SIG-M5 treated with dmso at 0.1 percent for 504 hours (cell line): ENCODE results near the gene SLC7A6.
"Not testable (repeated sequence)": the region's sequence is repeated elsewhere in the genome, so short reads cannot be mapped to it uniquely, and the experiment has no call there.

Experiments used
- DNase-seq: peaks from one replicate; lab custom pipeline; 2025; ENCODE audit not compliant: unreplicated experiment; lab: John Stamatoyannopoulos, UW

The SLC7A6 gene

GRCh38 chr16:68281368-68282063, 17.2 kb downstream of the SLC7A6 start:
- no peak for DNase-seq

GRCh38 chr16:68282064-68282452, 17.7 kb downstream of the SLC7A6 start:
- no peak for DNase-seq

GRCh38 chr16:68283346-68283745, 19.0 kb downstream of the SLC7A6 start:
- DNase-seq: peak; percentile 13

GRCh38 chr16:68283801-68284598, 19.7 kb downstream of the SLC7A6 start:
- DNase-seq: no peak

- DNase-seq: peak; percentile 63
Observed at GRCh38 chr16:68284847-68285246, 20.5 kb downstream of the SLC7A6 start.

- DNase-seq: no peak
Observed at GRCh38 chr16:68285683-68286082, 21.4 kb downstream of the SLC7A6 start.

DNA sequence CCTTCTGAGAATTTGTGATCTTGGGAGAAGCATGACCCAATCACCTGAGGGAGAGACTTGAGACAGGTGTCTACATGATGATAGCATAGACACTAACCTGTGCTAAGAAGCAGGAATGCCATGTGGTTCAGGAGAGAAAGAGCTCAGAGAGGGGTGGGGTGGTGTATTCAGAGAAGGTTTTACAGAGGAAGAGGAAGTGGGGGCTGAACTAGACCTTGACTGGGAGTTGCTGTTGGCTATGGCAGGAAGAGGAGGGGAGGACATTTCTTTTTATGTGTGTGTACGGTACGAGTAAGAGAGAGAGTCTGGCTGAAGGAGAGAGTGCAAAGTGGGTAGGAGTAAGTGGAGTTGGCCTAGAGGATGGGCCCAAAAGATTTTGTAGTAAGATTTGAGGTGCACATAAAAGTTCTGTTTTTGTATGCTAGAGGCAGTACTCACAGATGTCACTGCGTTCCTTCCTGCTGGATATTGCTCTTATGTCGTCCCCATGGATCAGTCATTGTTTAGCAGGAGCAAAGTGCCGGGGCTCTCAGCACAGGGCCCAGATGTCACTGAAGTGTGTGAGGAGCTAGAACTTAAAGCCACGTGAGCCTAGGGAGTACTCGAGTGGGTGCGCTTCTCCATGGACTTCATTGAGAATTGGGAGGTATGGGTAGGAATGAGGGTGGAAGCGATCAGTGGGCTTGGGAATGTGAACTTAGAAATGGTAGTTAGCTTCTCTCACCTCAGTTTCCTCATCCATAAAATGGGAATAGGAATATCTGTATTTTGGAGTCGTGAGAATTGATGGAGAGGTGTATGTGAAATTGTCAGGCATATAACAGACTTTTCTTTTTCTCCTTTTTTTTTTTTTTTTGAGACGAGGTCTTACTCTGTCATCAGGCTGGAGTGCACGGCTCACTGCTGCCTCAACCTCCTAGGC, 22.1 kb downstream of the SLC7A6 start:
- DNase-seq: peak; percentile 71

DNA sequence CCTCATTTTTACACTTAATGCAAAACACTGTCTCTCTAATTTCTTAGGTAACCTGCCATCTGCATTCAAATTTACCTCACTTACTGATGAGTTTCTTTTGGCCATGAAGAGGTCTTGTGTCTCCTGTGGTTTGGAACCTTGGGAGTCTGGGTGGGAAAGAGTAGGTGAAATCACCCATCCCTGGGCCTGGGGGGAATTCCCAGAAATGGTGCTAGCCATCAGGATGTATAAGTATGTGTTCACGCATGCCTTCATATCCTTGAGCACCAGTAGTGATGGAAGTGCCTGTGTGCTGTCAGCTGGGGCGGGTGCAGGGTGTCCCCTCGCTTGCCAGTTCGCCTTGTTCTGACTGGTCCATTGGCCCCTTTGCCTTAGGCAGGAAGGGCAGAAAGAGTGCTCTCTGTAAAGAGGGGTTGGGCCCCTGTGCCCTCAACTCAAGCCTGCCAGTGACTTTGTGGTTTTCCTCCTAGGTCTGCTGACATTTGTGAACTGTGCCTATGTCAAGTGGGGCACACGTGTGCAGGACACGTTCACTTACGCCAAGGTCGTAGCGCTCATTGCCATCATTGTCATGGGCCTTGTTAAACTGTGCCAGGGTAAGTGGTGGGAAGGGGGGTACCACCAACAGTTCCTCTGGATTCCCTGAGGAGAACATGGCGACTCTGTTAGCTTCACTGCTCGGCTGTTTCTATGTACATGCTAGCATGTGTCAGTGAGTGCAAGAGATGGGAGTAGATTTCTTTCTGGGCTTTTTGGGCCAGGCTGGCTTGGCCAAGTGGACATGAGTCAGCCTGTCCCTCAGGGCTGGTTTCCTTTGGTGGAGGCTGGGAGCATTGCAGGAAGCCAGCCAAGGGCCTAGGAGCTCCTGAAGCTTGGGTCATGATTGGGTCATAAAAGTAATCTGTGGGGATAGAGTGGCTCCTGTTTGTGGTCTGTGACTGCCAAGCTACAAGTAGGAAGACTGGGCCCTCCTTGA, 23.2 kb downstream of the SLC7A6 start:
- no peak for DNase-seq

DNA sequence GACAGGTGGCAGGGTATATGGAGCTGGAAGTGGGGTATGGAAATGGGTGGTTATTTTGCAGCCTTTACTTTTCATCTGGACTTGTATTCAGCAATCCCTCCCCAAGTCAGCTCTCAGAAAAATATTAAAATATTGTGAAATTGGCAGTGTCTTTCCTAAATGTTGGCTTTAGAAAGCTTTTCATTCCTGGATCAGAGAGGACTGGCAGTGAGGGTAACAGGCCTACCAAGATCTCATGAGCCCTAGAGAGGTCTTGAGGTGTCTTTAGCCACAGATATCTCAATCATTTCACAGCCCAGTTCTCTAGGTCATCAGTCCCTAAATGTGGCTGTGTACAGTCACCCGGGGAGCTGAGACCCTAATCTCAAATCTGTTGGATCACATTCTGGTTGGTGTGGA, 23.9 kb downstream of the SLC7A6 start:
- no peak for DNase-seq

- not testable (repeated sequence) for DNase-seq
Observed at GRCh38 chr16:68288796-68289195, 24.5 kb downstream of the SLC7A6 start.

- no peak for DNase-seq
Observed at GRCh38 chr16:68289202-68289601, 24.9 kb downstream of the SLC7A6 start.

GRCh38 chr16:68289621-68290329, 25.4 kb downstream of the SLC7A6 start:
- DNase-seq: no peak

DNA sequence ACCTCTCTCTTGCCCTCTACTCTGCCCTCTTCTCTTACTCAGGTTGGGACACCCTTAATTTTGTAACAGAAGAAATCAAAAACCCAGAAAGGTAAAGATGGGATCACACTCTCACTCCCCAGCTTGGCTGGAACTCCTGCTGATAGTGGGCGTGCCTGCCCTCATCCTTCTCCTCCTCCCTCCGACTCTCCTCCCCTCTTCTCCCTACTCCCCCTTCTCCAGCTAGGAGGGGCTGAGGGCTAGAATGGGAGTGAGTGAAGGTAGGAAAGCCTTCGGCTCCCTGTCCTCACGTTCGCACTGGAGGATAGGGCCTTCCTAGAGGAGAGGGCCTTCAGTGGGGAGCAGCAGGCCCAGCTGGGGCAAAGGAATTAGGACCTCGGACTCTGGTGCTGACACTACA, 26.1 kb downstream of the SLC7A6 start:
- no peak for DNase-seq

DNA sequence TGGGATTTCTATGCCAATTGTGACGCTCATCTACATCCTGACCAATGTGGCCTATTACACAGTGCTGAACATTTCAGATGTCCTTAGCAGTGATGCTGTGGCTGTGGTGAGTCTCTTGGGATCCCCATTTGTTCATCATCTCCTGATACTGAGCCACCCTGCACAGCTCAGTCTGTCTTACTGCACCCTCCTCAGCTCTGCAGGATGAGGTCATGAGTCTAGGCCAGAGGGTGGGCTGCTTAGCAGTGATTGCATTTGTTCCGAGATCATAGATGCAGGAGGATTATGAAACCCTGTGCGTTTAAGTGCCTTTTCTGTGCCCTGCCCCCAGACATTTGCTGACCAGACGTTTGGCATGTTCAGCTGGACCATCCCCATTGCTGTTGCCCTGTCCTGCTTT, 26.9 kb downstream of the SLC7A6 start:
- DNase-seq: no peak

GRCh38 chr16:68292425-68292824, 28.1 kb downstream of the SLC7A6 start:
- DNase-seq: no peak

- DNase-seq: no peak
Observed at GRCh38 chr16:68296291-68296690, 32.0 kb downstream of the SLC7A6 start.

- DNase-seq: no peak
Observed at GRCh38 chr16:68296693-68297092, 32.4 kb downstream of the SLC7A6 start.

GRCh38 chr16:68297908-68298307, 33.6 kb downstream of the SLC7A6 start:
- DNase-seq: no peak

- no peak for DNase-seq
Observed at GRCh38 chr16:68298312-68298711, 34.0 kb downstream of the SLC7A6 start.
